ENCODE measurements around the gene AUTS2.

AUTS2 gene

DNA sequence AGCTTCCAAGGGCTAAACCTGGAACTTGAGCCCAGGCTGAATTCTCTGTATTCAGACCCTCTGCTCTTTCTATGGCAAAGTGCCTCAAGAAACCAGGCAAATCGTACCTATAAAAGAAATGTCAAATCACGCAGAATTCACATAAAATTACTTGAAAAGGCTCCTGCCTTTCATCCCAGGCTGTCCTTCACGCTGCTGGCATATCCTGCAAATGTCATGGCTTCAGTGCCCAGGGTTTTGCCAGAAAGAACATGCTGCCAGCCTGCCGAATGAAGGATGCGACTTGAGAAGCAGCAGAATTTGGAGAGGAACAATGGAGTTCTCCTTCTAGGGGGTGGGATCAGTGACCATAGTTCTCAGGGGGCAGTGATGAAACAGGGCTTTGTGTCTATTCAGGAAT is 931.2 kb downstream of the AUTS2 start:
- Mint-ChIP-seq H3K9me3 (peaks cover 0 to 3% of the 10 kb centered on the region in 2 donors), H3K4me1 (peaks cover 0 to 3% of the 10 kb centered on the region in 2 donors), H3K27me3 (no peaks in the 10 kb centered on the region), H3K27ac (no peak overlapping the region), H3K4me3 (no peak overlapping the region), H3K36me3 (peaks cover 21 to 35% of the 10 kb centered on the region in 2 donors)
- no peak for DNase-seq
- no peak for ATAC-seq (replicated peaks)

DNA sequence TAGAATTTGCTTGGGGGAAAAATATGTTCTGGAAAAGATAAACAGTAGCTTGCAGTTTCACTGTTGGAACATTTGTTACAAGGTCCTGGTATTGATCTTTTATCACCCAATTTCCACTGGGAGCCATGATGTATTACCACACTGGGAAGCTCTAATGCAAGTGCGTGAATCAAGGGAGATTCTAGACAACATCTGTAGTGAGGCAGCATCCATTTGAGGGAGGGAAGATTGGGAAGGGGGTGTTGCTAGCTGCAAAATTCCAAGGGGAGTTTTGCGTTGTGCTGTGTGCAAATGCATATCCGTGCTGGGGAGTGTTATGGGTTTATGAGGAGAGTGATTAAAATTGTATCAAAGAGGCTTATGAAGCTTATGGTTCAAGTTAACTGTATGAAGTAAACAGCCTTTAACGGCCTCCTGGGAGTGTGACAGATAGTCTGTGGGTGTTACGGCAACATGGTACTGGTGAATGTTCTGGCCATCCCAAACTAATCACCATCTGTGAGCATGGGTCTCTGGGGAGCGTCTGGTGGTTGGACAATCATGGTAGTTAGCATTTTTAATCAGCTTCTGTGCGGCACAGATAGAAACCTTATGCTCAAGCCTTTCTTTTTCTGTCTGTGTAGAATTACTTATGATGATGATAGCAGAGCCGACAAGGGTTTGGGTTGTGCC is 931.8 kb downstream of the AUTS2 start:
- Mint-ChIP-seq H3K9me3 (peaks cover 0 to 3% of the 10 kb centered on the region in 2 donors), H3K4me3 (no peak overlapping the region), H3K27ac (no peak overlapping the region), H3K4me1 (peaks cover 0 to 3% of the 10 kb centered on the region in 2 donors), H3K36me3 (peaks cover 21 to 35% of the 10 kb centered on the region in 2 donors), H3K27me3 (no peaks in the 10 kb centered on the region)
- no peak for DNase-seq
- ATAC-seq (replicated peaks) = no peak

DNA sequence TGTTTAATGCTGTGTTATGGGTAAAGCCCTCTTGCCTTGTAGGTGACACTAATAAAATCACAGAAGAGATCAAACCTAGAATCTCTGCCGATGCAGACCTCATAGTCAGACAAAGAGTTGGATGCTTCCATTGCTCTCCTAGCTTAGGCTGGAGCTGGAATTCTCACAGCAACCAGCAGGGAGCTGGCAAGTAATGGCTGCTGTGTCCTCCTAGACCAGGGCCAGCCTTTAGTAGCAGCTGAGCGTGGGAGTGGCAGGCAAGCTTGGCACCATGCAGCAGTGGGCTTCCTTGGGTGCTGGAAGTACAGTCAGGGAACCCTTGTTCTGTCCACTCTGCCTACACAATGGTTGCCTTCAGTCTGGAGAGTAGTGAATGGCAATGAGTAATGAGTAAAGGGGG is 935.3 kb downstream of the AUTS2 start:
- ATAC-seq (replicated peaks) (no peak), DNase-seq (no peak)
- Mint-ChIP-seq H3K4me1 (peaks cover 0 to 3% of the 10 kb centered on the region in 2 donors), H3K9me3 (peaks cover 0 to 3% of the 10 kb centered on the region in 2 donors), H3K27ac (no peak overlapping the region), H3K4me3 (no peak overlapping the region), H3K36me3 (peaks cover 5 to 26% of the 10 kb centered on the region in 2 donors), H3K27me3 (no peaks in the 10 kb centered on the region)

DNA sequence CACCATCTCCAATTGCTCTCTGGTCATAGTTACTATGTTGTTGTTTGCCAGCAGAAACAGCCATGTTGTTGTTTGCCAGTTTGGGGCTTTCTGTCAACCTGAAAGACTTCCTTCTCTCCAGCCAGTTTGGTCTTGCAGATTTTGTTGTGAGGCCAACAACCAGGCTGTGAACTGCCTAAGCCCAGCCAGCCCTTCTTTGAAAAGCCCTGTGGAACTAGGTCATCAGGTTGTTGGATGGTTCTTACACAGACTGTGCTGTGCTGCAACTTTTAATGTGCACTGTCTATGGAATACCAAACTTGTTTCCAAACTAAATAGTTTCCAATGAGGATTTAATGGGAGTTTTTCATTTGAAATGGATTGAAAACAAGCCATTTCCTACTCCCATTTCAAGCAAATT is 940.9 kb downstream of the AUTS2 start:
- ATAC-seq (replicated peaks) = no peak
- Mint-ChIP-seq H3K27me3 (no peaks in the 10 kb centered on the region), H3K9me3 (no peaks in the 10 kb centered on the region), H3K4me3 (no peak overlapping the region), H3K36me3 (peaks cover 2 to 4% of the 10 kb centered on the region in 2 donors), H3K27ac (no peak overlapping the region), H3K4me1 (peaks cover 3 to 19% of the 10 kb centered on the region in 2 donors)
- DNase-seq = no peak

DNA sequence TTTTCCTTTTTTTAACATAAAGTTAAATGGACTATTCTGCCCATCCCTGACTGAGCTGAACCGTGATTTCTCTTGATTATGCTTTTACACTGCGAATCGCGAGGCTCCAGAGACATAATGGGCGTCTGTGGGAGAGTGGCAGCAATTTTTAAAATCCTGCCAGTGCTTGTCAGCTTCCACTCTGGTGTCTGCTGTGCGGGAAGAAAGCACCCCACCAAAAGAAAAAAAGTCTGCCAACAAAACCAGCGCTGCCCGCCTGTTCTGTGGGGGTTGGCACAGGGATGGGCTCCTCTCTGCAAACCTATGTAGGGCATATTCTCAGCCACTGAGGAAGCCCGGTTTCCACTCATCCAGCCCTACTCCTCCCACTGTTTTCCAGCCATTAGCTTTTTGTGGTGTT is 941.3 kb downstream of the AUTS2 start:
- H3K9me3 Mint-ChIP-seq = no peaks in the 10 kb centered on the region
- H3K27ac Mint-ChIP-seq = no peak overlapping the region
- H3K4me3 Mint-ChIP-seq = no peak overlapping the region
- ATAC-seq (replicated peaks) (no peak), DNase-seq (no peak)
- peaks cover 2 to 4% of the 10 kb centered on the region in 2 donors for H3K36me3 Mint-ChIP-seq
- no peaks in the 10 kb centered on the region for H3K27me3 Mint-ChIP-seq
- H3K4me1 Mint-ChIP-seq = peaks cover 4 to 23% of the 10 kb centered on the region in 2 donors

DNA sequence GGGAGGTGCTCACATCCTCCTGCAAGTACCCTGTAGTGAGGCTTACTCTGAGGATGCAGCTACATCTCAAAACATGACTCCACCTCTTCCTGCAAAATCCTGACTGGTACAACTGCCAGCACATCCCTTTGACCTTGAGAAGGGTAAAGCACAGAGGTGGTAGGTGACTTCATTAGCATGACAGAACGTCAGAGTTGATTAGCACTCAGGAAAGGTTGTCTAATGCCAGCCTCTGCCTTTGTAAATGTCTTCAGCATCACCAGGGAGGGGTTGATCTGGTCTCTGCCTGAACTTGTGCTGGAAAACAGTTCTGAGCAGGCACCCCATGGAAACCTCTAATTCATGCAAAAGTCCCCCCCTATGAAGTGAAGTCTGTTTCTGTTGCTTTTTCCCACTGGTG is 942.4 kb downstream of the AUTS2 start:
- H3K4me3 Mint-ChIP-seq = no peak overlapping the region
- peaks cover 2 to 4% of the 10 kb centered on the region in 2 donors for H3K36me3 Mint-ChIP-seq
- H3K27me3 Mint-ChIP-seq = no peaks in the 10 kb centered on the region
- H3K27ac Mint-ChIP-seq = no peak overlapping the region
- ATAC-seq (replicated peaks) (no peak), DNase-seq (no peak)
- peaks cover 9 to 33% of the 10 kb centered on the region in 2 donors for H3K4me1 Mint-ChIP-seq
- H3K9me3 Mint-ChIP-seq = no peaks in the 10 kb centered on the region

DNA sequence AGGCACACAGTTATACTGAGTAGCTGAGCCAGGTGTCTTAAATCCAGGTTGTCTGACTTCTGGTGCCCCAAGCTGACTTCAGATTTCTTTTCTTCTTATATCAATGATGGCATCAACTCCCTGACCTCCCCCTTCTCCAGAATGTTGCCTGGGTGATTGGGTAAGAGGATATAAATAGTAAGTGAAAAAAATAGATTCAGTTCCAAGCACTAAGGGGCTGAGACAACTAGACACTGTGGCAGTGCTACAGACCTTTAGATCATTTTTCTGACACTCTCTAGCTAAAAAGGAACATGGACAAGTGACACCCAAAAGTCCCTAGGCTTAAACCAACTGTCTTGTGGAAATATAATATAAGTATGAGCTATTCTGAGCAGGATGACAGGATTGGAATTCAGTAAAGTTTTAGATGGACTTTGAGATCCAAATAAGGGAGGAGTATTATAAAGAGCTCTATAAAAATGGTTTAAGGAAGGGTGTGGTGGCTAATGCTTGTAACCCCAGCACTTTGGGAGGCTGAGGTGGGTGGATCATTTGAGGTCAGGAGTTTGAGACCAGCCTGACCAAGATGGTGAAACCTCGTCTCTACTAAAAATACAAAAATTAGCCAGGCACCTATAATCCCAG is 944.6 kb downstream of the AUTS2 start:
- no peak for DNase-seq
- Mint-ChIP-seq H3K4me1 (peaks cover 10 to 40% of the 10 kb centered on the region in 2 donors), H3K36me3 (no peaks in the 10 kb centered on the region), H3K27me3 (no peaks in the 10 kb centered on the region), H3K27ac (no peak overlapping the region), H3K4me3 (no peak overlapping the region), H3K9me3 (peaks cover 0 to 2% of the 10 kb centered on the region in 2 donors)
- ATAC-seq (replicated peaks) = no peak

DNA sequence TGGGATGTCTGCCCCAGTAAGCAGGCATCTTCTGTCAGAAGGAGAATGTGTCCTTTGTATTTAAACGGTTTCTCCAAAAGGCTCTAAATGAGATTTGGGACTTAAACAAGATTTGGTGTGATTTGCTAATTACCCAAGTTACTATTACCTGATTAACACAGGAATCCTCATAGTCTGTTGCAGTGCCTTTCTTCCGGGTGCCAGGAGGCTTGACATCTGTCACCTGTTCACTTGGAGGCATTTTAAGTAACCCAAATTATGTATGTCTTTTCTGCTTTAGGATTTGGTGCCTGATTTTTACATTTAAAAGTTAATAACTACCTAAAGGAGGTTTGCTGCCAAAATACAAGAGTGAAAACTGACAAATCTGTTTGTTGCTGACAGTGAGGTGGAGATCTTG is 945.7 kb downstream of the AUTS2 start:
- Mint-ChIP-seq H3K27ac (no peak overlapping the region), H3K9me3 (peaks cover 0 to 2% of the 10 kb centered on the region in 2 donors), H3K36me3 (no peaks in the 10 kb centered on the region), H3K4me1 (peaks cover 10 to 42% of the 10 kb centered on the region in 2 donors), H3K4me3 (no peak overlapping the region), H3K27me3 (no peaks in the 10 kb centered on the region)
- ATAC-seq (replicated peaks) = no peak
- DNase-seq = no peak

DNA sequence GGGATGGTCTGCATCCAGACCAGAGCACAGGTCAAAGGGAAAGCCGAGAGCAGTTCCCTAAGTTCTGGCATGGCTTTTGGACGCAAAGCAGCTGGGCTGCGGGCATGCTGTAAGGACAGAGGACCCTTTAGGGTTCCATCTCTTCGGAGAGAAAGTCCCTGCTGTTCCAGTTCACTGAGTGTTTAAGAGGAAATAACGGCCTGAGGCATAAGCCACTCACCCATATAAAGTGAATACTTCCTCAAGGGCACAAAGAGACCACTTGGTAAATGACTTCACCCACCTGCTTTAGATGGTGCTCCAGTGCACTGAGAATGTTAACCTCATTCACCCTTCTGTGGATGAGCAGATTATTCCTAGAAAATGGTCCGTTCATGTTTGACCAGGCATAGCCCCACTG is 946.9 kb downstream of the AUTS2 start:
- Mint-ChIP-seq H3K27ac (no peak overlapping the region), H3K36me3 (no peaks in the 10 kb centered on the region), H3K9me3 (peaks cover 0 to 2% of the 10 kb centered on the region in 2 donors), H3K4me1 (peaks cover 10 to 42% of the 10 kb centered on the region in 2 donors), H3K27me3 (no peaks in the 10 kb centered on the region), H3K4me3 (no peak overlapping the region)
- peak; percentile 92 to 98 for ATAC-seq (replicated peaks)
- DNase-seq = peak; percentile 11

DNA sequence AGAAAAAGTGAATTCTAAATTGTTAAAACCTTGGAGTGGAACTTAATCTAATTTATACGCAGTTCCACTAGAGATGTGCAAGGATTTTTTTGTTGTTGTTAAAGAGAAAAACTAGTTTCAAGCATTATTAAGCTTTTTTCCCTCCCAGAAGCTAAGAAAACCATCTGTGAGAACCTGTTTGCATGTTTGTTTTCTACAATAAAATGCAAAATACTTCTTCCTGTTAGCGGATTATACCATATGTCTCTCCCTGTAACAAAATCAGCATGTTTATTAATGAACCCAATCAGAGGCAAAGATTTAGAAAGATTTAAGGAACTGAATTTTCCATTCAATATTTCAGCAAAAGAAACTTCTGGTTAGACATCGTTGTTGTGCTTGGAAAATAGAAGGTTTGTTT is 953.9 kb downstream of the AUTS2 start:
- Mint-ChIP-seq H3K27ac (no peak overlapping the region), H3K4me1 (peaks cover 0 to 5% of the 10 kb centered on the region in 2 donors), H3K27me3 (no peaks in the 10 kb centered on the region), H3K36me3 (peaks cover 4% of the 10 kb centered on the region in 2 donors), H3K9me3 (peaks cover 0 to 2% of the 10 kb centered on the region in 2 donors), H3K4me3 (no peak overlapping the region)
- no peak for ATAC-seq (replicated peaks)
- DNase-seq = no peak

DNA sequence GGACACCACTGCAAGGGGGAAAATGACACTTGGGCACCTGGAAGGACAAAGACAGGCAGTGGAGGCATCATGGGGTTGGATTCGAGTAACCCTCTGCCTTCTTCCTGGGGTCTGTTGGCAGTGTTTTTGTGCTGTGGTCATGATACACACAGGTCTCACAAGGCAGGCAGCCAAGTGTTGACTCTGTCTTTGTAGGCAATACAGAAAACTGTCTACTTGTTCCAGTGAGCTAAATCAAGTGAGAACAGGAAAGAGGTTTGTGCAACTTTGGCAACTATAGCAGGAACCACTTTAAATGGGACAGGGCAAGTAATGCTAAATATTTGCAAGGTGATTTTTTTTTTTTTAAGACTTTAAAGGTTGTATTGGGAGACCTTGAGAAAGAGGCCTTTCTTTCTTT is 955.1 kb downstream of the AUTS2 start:
- Mint-ChIP-seq H3K4me3 (no peak overlapping the region), H3K27ac (no peak overlapping the region), H3K27me3 (no peaks in the 10 kb centered on the region), H3K36me3 (peaks cover 12% of the 10 kb centered on the region in 2 donors), H3K4me1 (no peaks in the 10 kb centered on the region), H3K9me3 (peaks cover 2 to 3% of the 10 kb centered on the region in 2 donors)
- no peak for DNase-seq
- ATAC-seq (replicated peaks) = no peak

DNA sequence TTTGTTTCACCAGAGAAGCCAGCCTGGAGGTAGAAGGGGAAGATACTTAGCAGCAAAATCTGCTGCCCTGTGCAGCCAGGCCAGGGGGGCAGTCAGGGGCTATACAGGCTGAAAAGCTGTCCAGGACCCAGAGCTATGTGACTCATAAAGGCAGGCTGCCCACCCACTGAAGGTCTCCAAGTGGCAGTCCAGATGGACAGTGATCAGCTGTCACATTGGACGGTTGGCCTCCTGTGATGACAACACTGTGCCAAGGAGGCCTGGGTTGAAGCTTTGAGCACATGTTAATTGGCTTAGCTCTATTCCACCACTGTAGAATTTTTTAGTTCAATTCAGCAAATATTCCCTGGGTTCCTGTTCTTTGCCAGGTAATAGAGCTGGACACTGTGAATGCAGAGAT is 956.4 kb downstream of the AUTS2 start:
- DNase-seq (no peak), ATAC-seq (replicated peaks) (no peak)
- peaks cover 22 to 24% of the 10 kb centered on the region in 2 donors for H3K36me3 Mint-ChIP-seq
- no peak overlapping the region for H3K27ac Mint-ChIP-seq
- no peak overlapping the region for H3K4me3 Mint-ChIP-seq
- no peaks in the 10 kb centered on the region for H3K27me3 Mint-ChIP-seq
- H3K9me3 Mint-ChIP-seq = peaks cover 6 to 7% of the 10 kb centered on the region in 2 donors
- no peaks in the 10 kb centered on the region for H3K4me1 Mint-ChIP-seq

DNA sequence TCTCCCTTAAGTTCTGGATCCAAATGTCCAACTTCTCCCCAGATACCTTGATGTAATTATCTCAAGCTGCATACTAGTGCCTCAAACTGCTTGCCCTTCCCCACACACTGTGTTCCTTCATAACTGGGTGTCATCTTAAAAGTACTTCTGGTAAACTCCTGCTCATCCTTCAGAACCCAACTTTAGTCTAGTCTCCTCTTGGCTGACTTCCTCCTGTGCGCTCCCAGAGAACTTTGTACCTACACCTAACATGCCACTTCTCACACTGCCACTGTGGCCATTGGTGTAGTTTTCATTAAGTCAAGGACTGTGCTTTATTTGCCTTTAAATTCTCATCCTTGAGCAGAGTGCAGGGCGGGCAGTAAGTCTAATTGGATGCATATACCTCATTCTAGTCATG is 958.5 kb downstream of the AUTS2 start:
- no peaks in the 10 kb centered on the region for H3K27me3 Mint-ChIP-seq
- H3K4me3 Mint-ChIP-seq = no peak overlapping the region
- ATAC-seq (replicated peaks) (no peak), DNase-seq (no peak)
- H3K9me3 Mint-ChIP-seq = peaks cover 12% of the 10 kb centered on the region in 2 donors
- H3K4me1 Mint-ChIP-seq = no peaks in the 10 kb centered on the region
- peaks cover 26 to 30% of the 10 kb centered on the region in 2 donors for H3K36me3 Mint-ChIP-seq
- no peak overlapping the region for H3K27ac Mint-ChIP-seq

DNA sequence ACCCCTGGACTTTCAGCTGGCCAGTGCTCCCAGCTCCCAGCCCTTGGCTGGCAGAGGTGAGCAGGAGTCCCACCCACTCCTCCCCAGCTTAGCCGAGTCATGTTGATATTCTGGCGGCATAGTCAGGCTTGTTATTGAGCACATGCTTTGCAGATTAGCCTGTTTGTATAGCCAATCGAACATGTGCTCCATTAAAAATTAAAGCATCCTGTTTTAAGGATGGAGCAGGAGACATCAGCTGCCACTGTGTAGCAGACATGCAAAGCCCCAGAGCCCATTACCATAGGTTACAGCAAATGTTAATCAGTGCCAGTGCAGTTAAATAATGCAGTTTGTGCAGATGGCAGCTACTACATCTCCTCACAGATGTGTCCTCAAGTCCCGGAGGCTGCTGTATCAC is 959.1 kb downstream of the AUTS2 start:
- Mint-ChIP-seq H3K27me3 (no peaks in the 10 kb centered on the region), H3K4me1 (no peaks in the 10 kb centered on the region)
- ATAC-seq (replicated peaks) = no peak

DNA sequence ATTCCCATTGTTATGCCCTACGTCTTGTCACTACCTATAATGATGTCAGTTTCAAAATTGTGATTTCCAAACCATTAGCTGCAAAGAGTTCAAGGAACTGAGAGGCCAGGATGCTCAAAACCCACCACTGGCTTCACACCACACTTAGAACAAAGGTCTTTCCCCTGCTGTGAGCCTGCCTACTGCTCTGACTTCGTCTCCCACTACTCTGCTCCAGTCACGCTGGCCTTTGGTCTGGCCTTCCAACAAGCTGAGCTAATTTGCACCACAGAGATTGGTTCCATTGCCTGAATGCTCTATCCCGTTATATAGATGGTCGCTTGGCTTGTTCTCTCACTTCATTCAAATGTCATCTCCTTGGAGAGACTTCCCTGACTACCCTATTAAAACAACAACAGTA is 961.5 kb downstream of the AUTS2 start:
- ATAC-seq (replicated peaks) (no peak), DNase-seq (no peak)
- Mint-ChIP-seq H3K4me1 (no peaks in the 10 kb centered on the region), H3K27ac (no peak overlapping the region), H3K9me3 (peaks cover 12% of the 10 kb centered on the region in 2 donors), H3K36me3 (peaks cover 25 to 26% of the 10 kb centered on the region in 2 donors), H3K4me3 (no peak overlapping the region), H3K27me3 (no peaks in the 10 kb centered on the region)

More for the DNA sequence above, 959.1 kb downstream of the AUTS2 start:
- Mint-ChIP-seq H3K36me3 (peaks cover 28 to 30% of the 10 kb centered on the region in 2 donors), H3K4me3 (no peak overlapping the region), H3K9me3 (peaks cover 12% of the 10 kb centered on the region in 2 donors), H3K27ac (no peak overlapping the region)
- DNase-seq = no peak
